ENCODE results near the gene AMBP. TPM values are rescaled to one million over a fixed set of nuclear protein-coding genes. Genes with fewer than 3 reads are reported as not detected.

AMBP gene
- total and polyA plus RNA-seq, 2 of the 13 experiments (the other 11 are each of a cell fraction or from before 2014, with no cell fraction given) = 1,510 to 2,580 TPM

DNA sequence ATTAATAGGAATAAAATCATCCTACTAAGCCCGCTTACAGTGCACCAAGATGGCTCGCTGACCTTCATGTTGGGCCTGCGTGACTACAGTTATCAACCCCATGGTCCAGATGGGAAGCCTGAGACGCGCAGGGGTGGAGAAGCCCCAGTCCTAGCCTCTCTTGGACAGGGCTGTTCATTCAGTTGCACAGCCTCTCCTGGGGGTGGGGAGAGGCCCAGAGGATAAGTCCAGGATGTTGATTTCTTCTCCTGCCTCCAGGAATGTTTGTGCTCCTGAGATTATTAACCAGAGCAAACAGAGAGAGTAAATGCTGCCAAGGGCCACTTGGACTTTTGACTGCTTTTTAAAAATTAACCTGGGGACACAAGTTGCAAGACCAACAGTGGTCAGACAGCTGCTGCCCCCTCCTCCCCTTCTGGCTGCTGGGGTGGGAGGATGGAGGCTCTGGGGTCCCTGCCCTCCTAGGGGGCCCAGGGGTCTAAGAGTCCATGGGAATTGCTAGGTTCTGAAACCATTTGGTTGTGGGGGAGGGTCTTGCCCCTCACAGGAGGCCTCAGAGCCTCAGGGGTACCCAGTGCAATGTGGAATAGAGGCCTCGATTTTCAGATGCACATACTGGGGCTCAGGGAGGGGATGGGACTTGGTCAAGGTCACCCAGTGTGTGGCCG is 2.8 kb upstream of the AMBP start (continued):
- TF ChIP-seq, protein P1, sequence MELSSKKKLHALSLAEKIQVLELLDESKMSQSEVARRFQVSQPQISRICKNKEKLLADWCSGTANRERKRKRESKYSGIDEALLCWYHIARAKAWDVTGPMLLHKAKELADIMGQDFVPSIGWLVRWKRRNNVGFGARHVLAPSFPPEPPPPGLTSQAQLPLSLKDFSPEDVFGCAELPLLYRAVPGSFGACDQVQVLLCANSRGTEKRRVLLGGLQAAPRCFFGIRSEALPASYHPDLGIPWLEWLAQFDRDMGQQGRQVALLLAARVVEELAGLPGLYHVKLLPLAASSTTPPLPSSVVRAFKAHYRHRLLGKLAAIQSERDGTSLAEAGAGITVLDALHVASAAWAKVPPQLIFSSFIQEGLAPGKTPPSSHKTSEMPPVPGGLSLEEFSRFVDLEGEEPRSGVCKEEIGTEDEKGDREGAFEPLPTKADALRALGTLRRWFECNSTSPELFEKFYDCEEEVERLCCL (CRISPR knock-in tag; IDR thresholded peaks at IDR 0.05; ENCODE audit: borderline replicate concordance) = no peak
- TF ChIP-seq EED (CRISPR knock-in tag; IDR thresholded peaks at IDR 0.05) = no peak
- TF ChIP-seq, protein P2, sequence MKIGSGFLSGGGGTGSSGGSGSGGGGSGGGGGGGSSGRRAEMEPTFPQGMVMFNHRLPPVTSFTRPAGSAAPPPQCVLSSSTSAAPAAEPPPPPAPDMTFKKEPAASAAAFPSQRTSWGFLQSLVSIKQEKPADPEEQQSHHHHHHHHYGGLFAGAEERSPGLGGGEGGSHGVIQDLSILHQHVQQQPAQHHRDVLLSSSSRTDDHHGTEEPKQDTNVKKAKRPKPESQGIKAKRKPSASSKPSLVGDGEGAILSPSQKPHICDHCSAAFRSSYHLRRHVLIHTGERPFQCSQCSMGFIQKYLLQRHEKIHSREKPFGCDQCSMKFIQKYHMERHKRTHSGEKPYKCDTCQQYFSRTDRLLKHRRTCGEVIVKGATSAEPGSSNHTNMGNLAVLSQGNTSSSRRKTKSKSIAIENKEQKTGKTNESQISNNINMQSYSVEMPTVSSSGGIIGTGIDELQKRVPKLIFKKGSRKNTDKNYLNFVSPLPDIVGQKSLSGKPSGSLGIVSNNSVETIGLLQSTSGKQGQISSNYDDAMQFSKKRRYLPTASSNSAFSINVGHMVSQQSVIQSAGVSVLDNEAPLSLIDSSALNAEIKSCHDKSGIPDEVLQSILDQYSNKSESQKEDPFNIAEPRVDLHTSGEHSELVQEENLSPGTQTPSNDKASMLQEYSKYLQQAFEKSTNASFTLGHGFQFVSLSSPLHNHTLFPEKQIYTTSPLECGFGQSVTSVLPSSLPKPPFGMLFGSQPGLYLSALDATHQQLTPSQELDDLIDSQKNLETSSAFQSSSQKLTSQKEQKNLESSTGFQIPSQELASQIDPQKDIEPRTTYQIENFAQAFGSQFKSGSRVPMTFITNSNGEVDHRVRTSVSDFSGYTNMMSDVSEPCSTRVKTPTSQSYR (CRISPR knock-in tag; IDR thresholded peaks at IDR 0.05; ENCODE audit: borderline replicate concordance) = peak; percentile 85
- TF ChIP-seq, protein P3, sequence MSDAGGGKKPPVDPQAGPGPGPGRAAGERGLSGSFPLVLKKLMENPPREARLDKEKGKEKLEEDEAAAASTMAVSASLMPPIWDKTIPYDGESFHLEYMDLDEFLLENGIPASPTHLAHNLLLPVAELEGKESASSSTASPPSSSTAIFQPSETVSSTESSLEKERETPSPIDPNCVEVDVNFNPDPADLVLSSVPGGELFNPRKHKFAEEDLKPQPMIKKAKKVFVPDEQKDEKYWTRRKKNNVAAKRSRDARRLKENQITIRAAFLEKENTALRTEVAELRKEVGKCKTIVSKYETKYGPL (CRISPR knock-in tag; IDR thresholded peaks at IDR 0.05) = no peak
- TF ChIP-seq, protein P4, sequence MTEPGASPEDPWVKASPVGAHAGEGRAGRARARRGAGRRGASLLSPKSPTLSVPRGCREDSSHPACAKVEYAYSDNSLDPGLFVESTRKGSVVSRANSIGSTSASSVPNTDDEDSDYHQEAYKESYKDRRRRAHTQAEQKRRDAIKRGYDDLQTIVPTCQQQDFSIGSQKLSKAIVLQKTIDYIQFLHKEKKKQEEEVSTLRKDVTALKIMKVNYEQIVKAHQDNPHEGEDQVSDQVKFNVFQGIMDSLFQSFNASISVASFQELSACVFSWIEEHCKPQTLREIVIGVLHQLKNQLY (CRISPR knock-in tag; IDR thresholded peaks at IDR 0.05) = peak; percentile 84
- no peak for TF ChIP-seq ATF1 (CRISPR knock-in tag; IDR thresholded peaks at IDR 0.05)
- no peak for TF ChIP-seq ZFP41 (CRISPR knock-in tag; IDR thresholded peaks at IDR 0.05; ENCODE audit: borderline replicate concordance)
- peak; percentile 91 for TF ChIP-seq RXRB (CRISPR knock-in tag; IDR thresholded peaks at IDR 0.05; ENCODE audit: borderline replicate concordance)
- peak; percentile 8; the same call in 1 of the 2 replicates for TF ChIP-seq SMC3 (IDR thresholded peaks at IDR 0.05; ENCODE audit: low read length)
- TF ChIP-seq ZSCAN29 (CRISPR knock-in tag; conservative IDR thresholded peaks at IDR 0.05) = peak; percentile 23; the same call in 1 of the 2 replicates
- TF ChIP-seq, protein P5, sequence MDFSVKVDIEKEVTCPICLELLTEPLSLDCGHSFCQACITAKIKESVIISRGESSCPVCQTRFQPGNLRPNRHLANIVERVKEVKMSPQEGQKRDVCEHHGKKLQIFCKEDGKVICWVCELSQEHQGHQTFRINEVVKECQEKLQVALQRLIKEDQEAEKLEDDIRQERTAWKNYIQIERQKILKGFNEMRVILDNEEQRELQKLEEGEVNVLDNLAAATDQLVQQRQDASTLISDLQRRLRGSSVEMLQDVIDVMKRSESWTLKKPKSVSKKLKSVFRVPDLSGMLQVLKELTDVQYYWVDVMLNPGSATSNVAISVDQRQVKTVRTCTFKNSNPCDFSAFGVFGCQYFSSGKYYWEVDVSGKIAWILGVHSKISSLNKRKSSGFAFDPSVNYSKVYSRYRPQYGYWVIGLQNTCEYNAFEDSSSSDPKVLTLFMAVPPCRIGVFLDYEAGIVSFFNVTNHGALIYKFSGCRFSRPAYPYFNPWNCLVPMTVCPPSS (IDR thresholded peaks at IDR 0.05) = no peak
- no peak for TF ChIP-seq HNRNPLL (IDR thresholded peaks at IDR 0.05; ENCODE audit: low read depth, low read length, poor library complexity, severe bottlenecking)
- TF ChIP-seq ZNF207 (IDR thresholded peaks at IDR 0.05; ENCODE audit: borderline replicate concordance) = no peak
- TF ChIP-seq TEAD3 (CRISPR knock-in tag; optimal IDR thresholded peaks at IDR 0.05; ENCODE audit: borderline replicate concordance) = peak; percentile 95
- TF ChIP-seq, protein P6, sequence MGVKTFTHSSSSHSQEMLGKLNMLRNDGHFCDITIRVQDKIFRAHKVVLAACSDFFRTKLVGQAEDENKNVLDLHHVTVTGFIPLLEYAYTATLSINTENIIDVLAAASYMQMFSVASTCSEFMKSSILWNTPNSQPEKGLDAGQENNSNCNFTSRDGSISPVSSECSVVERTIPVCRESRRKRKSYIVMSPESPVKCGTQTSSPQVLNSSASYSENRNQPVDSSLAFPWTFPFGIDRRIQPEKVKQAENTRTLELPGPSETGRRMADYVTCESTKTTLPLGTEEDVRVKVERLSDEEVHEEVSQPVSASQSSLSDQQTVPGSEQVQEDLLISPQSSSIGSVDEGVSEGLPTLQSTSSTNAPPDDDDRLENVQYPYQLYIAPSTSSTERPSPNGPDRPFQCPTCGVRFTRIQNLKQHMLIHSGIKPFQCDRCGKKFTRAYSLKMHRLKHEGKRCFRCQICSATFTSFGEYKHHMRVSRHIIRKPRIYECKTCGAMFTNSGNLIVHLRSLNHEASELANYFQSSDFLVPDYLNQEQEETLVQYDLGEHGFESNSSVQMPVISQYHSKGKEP (CRISPR knock-in tag; IDR thresholded peaks at IDR 0.05) = no peak
- peak; percentile 93 for TF ChIP-seq HNF4G (IDR thresholded peaks at IDR 0.05; ENCODE audit: borderline replicate concordance, low read depth, low read length)
- peak; percentile 84 for TF ChIP-seq HNF4G (CRISPR knock-in tag; IDR thresholded peaks at IDR 0.05; ENCODE audit: borderline replicate concordance, low read depth)
- 0 out of 2 replicates have a peak, but pooled peaks have one; percentile 24 for TF ChIP-seq KLF12 (CRISPR knock-in tag; IDR thresholded peaks at IDR 0.05; ENCODE audit: borderline replicate concordance)
- TF ChIP-seq, protein P7, sequence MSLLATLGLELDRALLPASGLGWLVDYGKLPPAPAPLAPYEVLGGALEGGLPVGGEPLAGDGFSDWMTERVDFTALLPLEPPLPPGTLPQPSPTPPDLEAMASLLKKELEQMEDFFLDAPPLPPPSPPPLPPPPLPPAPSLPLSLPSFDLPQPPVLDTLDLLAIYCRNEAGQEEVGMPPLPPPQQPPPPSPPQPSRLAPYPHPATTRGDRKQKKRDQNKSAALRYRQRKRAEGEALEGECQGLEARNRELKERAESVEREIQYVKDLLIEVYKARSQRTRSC (CRISPR knock-in tag; IDR thresholded peaks at IDR 0.05; ENCODE audit: low read depth) = peak; percentile 59; the same call in 1 of the 2 replicates
